Measurements from ENCODE around the gene GBP7. TPM values are rescaled to one million over a fixed set of nuclear protein-coding genes. Genes with fewer than 3 reads are reported as not detected.
"Not testable (repeated sequence)": the region's sequence is repeated elsewhere in the genome, so short reads cannot be mapped to it uniquely, and the experiment has no call there.

GBP7 gene
- not detected for total RNA-seq

- intact Hi-C loops (cut with DNase I; ENCODE audit: low total_unique reads) (no loop called here), in situ Hi-C loops (cut with MboI; ENCODE audit: low pct_ligation_motif_present in 1 of 4, low pct_unique_long_range_greater_than_20kb in 1 of 4, low sequenced_read_pairs in 3 of 4) (no loop called here)
- H3K27me3 ChIP-seq = no peaks in the 10 kb centered on the region
- no peak for DNase-seq
- no peak within 1 kb of the TSS for H3K27ac ChIP-seq
- H3K4me3 ChIP-seq = no peak within 1 kb of the TSS
- TF ChIP-seq EP300 (IDR thresholded peaks at IDR 0.05; ENCODE audit: low read depth) = no peak
- TF ChIP-seq CTCF (IDR thresholded peaks at IDR 0.05) = no peak
- TF ChIP-seq POLR2A (IDR thresholded peaks at IDR 0.05) = no peak
- TF ChIP-seq POLR2AphosphoS5 (IDR thresholded peaks at IDR 0.05) = no peak
- no peaks in the 10 kb centered on the region for H3K4me1 ChIP-seq
- no peaks in the 10 kb centered on the region for H3K9me3 ChIP-seq
- no peaks in the 10 kb centered on the region for H3K36me3 ChIP-seq
Measured at GRCh38 chr1:89175601-89176256, at the start of gene GBP7. TSS of gene GBP7 (minus strand) at chr1:89176003. CDS start at chr1:89171935, 4,068 bp downstream.

GRCh38 chr1:89221341-89221740 lies 45.5 kb upstream of the GBP7 start:
- Histone ChIP-seq H3K4me3 (no peak overlapping the region), H3K27me3 (no peaks in the 10 kb centered on the region), H3K36me3 (no peaks in the 10 kb centered on the region), H3K27ac (no peak overlapping the region), H3K9me3 (no peaks in the 10 kb centered on the region), H3K4me1 (no peaks in the 10 kb centered on the region)
- 29 to 50% methylated on average over 1 of the region's 1 CpG for WGBS, 2 donors (ENCODE audit: low coverage in 1 of 2)
- no peak for DNase-seq
- intact Hi-C loops (cut with DNase I; ENCODE audit: low total_unique reads) = no loop called here
- in situ Hi-C loops (cut with MboI; ENCODE audit: low pct_ligation_motif_present in 1 of 4, low pct_unique_long_range_greater_than_20kb in 1 of 4, low sequenced_read_pairs in 3 of 4) = no loop called here
- TF ChIP-seq EP300 (IDR thresholded peaks at IDR 0.05; ENCODE audit: low read depth) = no peak
- no peak for TF ChIP-seq CTCF (IDR thresholded peaks at IDR 0.05)
- no peak for TF ChIP-seq POLR2A (IDR thresholded peaks at IDR 0.05)
- no peak for TF ChIP-seq POLR2AphosphoS5 (IDR thresholded peaks at IDR 0.05)

- H3K36me3 ChIP-seq; intact Hi-C loops (cut with DNase I; ENCODE audit: low total_unique reads); DNase-seq; H3K4me3 ChIP-seq; H3K27ac ChIP-seq; H3K9me3 ChIP-seq; H3K4me1 ChIP-seq; H3K27me3 ChIP-seq; in situ Hi-C loops (cut with MboI; ENCODE audit: low pct_ligation_motif_present in 1 of 4, low pct_unique_long_range_greater_than_20kb in 1 of 4, low sequenced_read_pairs in 3 of 4): not testable (repeated sequence)
Measured at GRCh38 chr1:89219851-89220250, 44.0 kb upstream of the GBP7 start.

- H3K27ac ChIP-seq; H3K9me3 ChIP-seq; H3K27me3 ChIP-seq; H3K4me1 ChIP-seq; in situ Hi-C loops (cut with MboI; ENCODE audit: low pct_ligation_motif_present in 1 of 4, low pct_unique_long_range_greater_than_20kb in 1 of 4, low sequenced_read_pairs in 3 of 4); H3K4me3 ChIP-seq; H3K36me3 ChIP-seq; intact Hi-C loops (cut with DNase I; ENCODE audit: low total_unique reads); DNase-seq: not testable (repeated sequence)
- 77% methylated on average over 3 of the region's 3 CpGs; no CpG with 5 or more reads in 1 of the 2 donors for WGBS, 2 donors (ENCODE audit: low coverage in 1 of 2)
Measured at GRCh38 chr1:89218941-89219340, 43.1 kb upstream of the GBP7 start.

- in situ Hi-C loops (cut with MboI; ENCODE audit: low pct_ligation_motif_present in 1 of 4, low pct_unique_long_range_greater_than_20kb in 1 of 4, low sequenced_read_pairs in 3 of 4) = no loop called here
- Histone ChIP-seq H3K9me3 (peaks cover 0 to 4% of the 10 kb centered on the region in 2 donors), H3K27ac (no peak overlapping the region), H3K4me3 (no peak overlapping the region), H3K36me3 (no peaks in the 10 kb centered on the region), H3K27me3 (no peaks in the 10 kb centered on the region), H3K4me1 (no peaks in the 10 kb centered on the region)
- intact Hi-C loops (cut with DNase I; ENCODE audit: low total_unique reads) = no loop called here
- 73 to 80% methylated on average over 1 of the region's 1 CpG for WGBS, 2 donors (ENCODE audit: low coverage in 1 of 2)
- TF ChIP-seq POLR2AphosphoS5 (IDR thresholded peaks at IDR 0.05) (no peak), POLR2A (IDR thresholded peaks at IDR 0.05) (no peak), CTCF (IDR thresholded peaks at IDR 0.05) (no peak), EP300 (IDR thresholded peaks at IDR 0.05; ENCODE audit: low read depth) (no peak)
- no peak for DNase-seq
Measured at GRCh38 chr1:89213347-89213746, 37.5 kb upstream of the GBP7 start.

All from transverse colon (tissue), 4 donors.